Stimulated activated CD8-positive, alpha-beta memory T cell treated with anti-CD3 and anti-CD28 coated beads, Interleukin-12 subunit alpha, Interleukin-12 subunit beta, amount 100 ng/mL, for 24 hours (primary cell): ENCODE measurements around the gene LAMA2.

Source experiments
- DNase-seq: peaks from one replicate; pipeline ENCODE4 v3.0.0-alpha.2; 2020; ENCODE audit errors: extremely low read depth

Gene LAMA2

DNA sequence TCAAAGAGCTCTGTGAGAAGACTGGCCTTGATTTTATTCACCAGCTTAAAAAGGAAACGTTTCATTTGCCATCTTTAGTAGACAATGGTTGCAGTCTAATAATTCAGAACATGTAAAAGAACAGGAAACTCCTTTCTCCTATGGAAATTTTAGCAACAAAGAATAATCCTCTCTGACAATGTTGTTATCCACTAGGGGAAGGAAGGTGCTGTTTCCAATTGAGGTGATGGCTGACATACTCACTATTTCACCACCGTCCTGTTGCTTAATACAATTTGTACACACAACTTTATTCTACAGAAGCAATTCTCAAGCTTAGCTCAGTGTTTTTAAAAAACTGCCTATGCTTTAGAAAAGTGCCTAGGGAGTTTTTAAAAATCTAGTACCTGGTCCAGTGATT, 634.4 kb downstream of the LAMA2 start:
- DNase-seq, result no peak

DNA sequence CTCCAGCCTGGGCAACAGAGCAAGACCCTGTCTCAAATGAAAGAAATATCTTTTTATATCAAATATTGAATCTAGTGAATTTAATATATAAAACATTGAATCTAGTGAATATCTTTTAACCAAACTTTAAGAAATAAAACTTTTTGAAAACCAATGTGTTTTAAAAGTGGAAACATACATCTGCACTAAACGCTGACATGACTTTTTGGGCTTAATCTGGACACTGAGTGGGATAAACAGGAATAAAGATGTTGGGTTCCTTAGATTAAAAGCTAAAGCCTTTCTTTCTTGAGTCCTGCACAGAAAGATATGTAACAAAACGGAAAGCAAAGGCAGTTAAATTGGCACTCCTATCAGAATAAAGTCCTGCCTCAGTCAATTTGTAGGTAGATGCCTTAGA, 636.8 kb downstream of the LAMA2 start:
- DNase-seq, result no peak

DNA sequence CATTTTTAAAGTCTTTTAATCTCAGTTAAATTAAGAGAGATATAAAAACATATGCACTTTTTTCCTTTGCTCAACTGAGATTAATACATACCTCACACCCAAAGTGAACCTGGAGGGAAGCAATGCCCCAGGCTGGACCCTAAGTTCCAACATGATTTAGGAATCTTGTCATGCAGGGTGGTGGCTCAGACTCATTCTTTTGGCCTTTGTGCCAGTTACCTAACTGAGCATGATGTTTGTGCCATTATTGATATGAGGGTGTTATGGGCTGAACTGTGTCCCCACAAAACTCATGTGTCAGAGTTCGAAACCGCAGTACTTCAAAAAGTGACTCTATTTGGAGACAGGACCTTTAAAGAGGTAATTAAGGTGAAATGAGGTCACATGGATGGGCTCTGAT, 639.0 kb downstream of the LAMA2 start:
- DNase-seq, result no peak

DNA sequence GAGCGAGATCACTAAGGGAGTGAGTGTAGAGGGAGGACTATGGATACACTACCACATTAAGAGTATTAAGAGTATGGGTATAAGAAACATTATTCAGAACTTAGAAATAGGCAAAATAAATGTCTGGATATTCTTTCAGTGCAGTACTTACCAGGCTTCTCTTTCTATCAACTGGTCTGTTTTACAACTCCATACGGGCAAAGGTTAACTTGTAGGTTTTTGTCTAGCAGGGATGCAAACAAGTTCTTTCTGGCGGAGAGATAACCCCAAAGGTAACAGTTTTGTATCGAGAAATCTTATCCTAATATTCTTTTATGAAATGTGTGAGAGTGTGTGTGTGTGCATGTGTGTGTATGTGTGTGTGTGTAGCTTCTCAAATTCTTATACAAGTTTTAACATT, 640.9 kb downstream of the LAMA2 start:
- DNase-seq, result no peak

DNA sequence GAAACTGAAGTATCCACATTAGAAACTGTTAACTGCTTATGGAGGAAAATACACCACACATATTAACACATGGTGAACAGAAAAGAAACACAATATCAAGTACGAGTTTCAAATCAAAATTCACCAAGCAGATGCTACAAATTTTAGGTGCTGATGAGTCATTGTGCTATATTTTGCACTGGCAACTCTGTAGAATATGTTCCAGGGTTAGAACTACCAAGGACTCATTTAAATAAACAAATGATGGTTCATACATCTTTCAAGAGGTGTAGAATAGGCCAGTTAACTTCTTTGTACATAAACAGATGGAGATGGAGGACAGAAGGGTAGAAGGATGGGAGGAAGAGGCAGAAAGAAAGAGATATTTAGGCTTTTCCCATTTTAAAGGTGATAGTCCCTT, 642.1 kb downstream of the LAMA2 start:
- no peak for DNase-seq

DNA sequence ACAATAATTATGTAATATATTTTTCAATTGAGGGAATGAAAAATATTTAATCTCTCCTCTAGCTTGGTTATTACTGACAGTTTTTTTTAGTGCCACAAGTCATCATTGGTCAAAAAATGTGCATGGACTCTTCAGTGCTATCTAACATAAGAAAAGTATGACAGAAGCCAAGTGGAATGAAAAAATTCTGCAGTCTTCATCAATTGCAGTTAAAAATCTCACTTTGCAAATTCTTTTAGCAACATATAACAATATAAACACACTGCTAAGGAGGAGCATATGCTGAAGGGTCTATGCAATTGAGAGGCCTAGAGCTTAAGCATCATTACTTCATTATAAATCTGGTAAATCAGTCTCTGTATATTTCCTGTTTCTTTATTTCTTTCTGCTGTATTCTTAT, 652.0 kb downstream of the LAMA2 start:
- no peak for DNase-seq

DNA sequence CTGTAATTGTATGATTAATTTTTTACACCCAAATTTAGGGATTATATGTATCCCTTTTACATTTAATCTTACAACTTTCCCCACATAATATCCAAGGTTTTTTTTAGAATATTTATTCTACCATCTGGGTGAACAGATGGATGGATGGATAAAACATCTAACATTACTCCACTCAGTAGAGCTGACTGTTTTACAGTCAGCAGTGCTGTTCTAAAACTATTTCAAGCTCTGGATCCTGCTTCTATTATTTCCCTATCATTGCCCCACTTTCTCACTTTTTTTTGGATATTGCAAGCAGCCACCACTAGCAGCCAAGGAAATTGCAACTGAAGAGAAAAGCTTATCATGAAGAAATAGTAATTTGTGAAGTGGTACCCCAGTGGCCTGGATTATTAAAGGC, 653.3 kb downstream of the LAMA2 start:
- no peak for DNase-seq

DNA sequence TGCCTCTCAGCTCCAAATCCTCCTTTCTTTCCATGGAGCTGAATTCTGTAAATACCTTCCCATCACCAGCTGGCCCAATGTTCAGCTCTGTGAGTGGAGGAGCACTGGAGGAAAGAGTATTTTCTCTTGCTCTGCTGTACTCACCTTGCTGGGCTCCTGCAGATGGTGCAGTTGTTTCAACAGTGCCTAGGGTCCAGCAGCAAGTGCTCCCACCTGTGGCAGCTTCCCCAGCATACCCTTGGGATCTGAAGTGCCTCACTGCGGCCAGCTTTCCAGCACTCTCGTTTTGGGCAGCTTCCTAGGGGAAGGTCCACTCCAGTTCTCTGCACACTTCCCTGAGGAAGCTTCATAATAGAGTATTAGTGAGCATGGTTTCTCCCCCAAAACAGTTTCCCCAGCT, 656.1 kb downstream of the LAMA2 start:
- no peak for DNase-seq

DNA sequence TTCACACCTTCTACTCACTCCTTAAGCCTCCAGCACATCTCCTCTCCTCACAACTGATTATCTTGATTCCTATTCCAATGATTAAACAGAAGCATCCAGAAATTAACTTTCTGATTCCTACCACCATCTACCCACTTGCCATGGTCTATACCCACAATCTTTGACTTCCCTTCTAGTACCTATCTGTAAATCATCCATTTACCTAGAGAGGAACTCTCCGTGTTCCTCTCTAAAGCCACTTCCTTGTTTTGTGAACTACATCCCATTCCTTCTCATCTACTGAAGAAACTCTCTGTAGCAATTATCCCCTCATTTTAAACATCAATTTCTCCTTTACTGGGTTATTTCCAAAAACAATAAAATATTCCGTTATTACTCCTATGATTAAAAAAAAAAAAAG, 659.8 kb downstream of the LAMA2 start:
- DNase-seq, result no peak

DNA sequence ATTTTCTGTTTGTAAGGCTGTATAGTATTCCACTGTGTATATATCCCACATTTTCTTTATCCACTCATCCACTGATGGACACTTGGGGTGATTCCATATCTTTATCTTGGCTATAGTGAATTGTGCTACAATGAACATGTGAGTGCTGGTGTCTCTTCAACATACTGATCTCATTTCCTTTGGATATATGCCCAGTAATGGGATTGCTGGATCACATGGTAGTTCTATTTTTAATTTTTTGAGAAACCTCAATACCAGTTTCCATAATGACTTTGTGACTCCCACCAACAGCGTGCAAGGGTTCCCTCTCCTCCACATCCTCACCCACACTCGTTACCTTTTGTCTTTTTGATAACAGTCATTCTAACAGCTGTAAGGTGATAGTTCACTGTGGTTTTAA, 661.0 kb downstream of the LAMA2 start:
- no peak for DNase-seq

DNA sequence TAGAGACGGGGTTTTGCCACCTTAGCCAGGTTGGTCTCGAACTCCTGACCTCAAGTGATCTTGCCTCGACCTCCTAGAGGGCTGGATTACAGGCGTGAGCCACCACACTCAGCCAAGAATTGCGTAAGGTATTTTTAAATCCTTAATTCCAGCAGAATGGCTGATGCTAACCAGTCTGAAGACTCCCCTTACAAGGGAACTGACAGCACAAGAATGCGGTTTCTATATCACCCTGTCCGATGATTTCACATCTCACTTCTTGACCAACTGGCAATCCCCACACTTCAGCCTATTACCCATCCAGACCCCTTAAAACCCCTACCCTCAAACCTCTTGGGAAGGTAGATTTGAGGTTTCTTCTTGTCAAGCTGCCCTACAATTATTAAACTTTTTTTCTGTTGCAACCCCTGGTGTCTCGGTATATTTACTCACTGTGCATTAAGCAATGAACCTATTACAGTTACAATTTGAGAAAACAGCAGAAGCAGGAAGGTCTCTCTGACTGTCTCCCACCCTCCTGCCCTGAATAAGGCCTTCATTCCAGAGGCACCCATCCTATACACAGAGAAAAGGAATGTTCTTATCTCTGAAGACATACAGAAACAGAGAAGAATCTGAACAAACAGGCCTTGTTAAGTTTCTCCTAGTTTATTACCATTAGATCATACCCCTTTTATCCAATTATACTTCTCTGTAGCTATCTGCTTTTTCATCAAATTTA, 662.1 kb downstream of the LAMA2 start:
- no peak for DNase-seq

DNA sequence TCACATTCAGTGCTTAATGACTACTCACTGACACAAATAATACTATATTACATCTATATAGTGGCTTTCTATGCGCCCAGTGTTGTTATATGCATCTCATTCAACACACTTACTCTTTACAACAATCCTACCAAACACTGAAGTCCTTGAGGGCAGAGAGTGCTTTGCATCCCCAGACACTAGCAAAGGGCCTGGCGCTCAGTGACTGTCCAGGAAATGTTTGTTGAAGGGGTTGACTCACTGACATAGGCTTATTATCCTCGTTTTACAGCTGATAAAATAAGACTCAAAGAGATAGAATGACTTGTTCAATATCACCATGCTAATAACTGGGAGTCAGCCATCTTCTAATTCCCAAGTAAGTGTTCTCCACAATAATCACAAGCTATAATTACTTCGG, 663.8 kb downstream of the LAMA2 start:
- no peak for DNase-seq

DNA sequence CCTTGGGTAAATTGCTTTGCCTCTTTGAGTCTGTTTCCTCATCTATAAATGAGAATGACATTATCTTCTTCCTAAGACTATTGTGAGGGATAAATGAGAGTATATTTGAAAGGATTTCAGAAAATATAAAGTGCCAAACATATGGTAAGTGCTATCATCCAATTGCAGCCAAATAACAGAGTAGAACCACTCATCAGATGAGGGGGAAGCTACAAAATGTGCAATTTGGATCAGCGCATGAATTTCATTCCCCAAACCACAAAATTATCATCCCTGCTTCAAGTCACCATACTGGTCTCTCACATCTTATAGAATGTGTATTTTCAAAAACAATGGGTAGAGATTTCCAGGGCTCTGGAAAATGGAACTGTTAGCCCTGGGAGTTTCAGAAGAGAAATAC, 668.5 kb downstream of the LAMA2 start:
- no peak for DNase-seq

DNA sequence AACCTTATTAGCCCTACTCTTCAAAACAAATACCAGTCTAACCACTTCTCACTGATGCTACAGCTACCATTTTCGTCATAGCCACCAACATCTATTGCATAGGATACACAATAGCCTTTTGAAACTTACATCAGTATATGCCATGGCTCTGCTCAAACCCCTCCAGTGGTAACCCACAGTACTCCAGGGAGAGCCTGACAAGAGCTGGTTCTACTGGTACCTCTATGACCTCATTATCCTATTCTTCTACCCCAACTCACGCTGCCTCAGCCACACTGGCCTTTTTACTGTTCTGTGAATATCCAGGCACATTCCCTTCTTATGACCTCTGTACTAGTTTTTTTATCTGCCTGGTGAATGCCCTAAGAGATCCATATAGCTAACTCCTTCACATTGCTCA, 669.5 kb downstream of the LAMA2 start:
- DNase-seq, result no peak

DNA sequence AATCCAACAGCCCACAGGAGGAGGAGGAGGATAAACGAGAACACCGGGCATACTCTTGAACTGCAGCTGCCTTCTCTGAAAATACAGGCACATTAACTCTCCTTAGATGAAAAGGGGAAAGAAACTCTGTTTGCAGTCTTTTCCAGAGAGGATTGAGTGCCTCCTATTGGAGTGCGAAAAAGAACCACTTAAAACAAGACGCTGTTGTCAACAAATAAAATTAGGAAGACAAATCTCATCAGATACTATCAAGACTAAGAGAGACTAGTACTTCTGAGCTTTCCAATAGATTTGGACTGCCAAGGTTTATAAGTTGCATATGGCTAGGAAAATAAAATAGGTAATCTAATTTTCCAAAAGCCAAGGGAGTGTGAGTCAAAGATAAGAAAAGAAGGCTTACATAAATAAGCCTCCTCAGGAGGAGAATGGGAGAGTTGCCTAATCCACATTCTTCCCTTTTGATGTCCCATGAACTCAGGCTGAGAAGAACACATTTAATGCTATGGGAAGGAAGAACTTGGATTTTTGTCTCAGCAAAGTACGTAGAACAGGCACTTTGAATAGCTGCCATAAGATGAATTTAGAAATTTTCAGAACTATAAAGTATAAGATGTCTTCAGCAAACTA, 672.4 kb downstream of the LAMA2 start:
- DNase-seq, result no peak

DNA sequence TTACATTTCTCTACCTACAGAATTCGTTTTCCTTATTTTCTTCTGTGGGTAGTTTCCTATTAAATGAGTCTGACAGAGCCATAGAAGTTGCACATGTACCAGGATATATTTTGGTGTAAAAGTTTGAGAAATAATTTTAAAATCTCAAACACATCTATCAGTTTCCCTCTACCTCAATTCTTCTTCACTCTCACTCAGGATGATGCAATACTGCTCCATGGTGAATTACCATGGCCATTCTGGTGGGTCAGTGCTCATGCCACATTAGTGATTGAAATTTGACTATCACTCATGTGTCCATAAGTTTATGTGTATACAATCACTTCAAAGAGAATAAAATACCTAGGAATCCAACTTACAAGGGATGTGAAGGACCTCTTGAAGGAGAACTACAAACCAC, 675.3 kb downstream of the LAMA2 start:
- DNase-seq, result no peak

DNA sequence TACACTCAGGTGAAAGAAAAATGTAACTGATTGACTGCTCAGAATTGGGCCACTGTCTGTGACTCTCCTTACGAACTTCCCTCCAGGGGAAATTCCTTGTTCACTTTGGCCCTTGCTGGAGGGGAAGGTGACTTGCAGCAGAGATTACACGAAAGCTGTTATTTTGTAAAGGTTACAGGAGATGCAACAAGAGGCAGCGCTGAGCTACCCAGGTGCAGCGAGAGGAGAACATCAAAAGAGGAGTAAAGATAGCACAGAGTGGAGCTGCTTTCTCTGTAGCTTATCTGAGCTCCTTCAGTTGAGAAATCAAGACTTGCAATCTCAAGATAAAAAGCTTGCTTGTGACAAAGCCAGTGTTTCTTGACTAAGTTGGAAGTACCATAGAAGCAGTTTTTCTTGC, 682.4 kb downstream of the LAMA2 start:
- no peak for DNase-seq

DNA sequence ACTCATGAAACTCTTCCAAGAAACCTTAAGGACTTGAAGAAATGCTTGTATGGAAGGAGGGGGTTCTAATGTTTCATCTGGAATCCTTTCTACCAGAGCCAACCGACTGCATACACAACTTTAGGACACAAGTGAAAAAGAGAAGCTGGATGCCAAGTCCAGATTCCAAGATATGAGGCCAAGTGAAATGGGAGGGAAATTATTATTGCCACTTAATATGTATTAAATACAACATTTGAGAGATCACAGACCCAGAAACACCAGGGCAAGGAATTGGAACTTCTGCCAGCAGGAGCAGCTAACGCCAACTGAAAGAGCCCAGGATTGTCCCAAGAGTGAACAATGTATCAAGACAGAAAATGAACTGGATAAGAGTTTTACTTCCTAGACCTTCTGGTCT, 682.9 kb downstream of the LAMA2 start:
- DNase-seq, result no peak
